EL (cell line): ENCODE results near the gene TMEM109.
"Not testable (repeated sequence)": the region's sequence is repeated elsewhere in the genome, so short reads cannot be mapped to it uniquely, and the experiment has no call there.

Experiments
- DNase-seq: peaks from one replicate; pipeline ENCODE4 v3.0.0-alpha.2; 2016

The TMEM109 gene

DNA sequence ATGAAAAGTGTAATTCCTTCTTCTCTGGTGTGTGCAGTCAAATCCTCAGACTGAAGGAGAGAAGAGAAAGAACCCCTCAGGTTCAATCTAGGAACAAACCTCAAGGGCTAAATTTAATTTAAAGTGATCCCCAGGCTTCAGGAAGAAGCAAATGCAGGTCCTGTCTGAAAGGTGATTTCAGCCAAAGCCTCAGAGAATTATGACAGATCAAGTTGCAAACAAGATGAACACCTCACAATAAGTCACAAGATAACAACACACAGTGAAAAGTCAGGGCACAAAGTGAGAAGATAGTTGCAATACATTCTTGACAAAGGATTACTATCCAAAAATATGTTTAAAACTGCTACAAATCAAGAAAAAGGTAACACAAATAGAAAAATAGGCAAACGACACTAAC is 34.9 kb upstream of the TMEM109 start:
- no peak for DNase-seq

DNA sequence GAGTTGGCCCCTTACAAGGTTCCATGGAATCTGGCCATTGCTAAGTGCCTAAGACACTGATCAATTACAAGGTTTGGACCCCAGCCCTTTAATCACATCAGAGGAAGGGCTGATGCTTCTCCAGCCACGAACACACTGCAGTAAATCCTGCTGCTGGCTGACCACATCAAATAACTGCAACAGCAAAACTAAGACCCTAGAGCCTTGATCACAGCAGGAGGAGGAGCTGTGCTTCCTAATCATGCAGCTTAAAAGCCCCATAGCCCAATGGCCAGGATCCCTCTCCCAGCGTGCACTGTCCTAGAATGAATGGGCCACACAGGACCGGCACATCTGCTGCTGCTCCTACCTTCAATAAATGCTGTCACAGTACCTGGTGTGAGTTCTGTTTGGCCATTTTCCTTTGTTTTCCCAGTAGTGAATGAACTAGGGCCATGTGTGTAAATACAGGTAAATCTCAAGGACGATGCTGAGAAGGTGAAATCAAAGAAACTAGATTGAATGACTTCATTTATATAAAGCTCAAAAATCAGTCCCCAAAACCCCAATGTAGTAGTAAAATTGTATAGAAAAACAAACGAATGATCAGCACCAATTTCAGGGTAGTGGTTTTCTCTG is 33.9 kb upstream of the TMEM109 start:
- DNase-seq, result no peak

DNA sequence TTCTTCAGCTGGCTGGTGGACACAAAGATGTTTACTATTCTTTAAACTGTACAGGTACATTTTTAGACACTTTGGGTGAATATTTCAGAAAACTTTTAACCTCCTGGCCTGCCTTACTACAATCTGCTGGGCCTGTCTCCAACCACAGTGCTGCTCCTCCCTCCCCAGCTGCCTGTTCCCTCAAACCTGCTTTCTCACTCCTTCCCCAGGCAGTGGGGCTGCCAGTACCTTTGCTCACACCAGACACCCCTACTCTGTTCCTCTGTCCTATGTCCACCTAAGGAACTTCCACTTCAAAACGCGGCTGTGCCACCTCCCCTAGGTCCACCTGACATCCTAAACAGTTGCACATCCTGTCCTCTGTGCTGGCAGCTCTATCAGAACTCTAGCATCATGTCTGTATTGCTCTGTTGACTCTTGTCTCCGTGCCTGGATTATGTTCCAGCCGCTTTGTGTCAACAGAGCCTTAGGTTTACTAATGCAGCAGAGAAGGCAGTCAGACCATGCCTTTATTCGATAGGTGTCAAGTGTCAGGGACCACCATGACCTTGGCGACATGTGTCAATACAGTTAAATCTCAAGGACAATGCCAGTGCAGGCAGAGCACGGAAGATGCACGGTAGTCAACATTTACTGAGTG is 33.2 kb upstream of the TMEM109 start:
- no peak for DNase-seq

DNA sequence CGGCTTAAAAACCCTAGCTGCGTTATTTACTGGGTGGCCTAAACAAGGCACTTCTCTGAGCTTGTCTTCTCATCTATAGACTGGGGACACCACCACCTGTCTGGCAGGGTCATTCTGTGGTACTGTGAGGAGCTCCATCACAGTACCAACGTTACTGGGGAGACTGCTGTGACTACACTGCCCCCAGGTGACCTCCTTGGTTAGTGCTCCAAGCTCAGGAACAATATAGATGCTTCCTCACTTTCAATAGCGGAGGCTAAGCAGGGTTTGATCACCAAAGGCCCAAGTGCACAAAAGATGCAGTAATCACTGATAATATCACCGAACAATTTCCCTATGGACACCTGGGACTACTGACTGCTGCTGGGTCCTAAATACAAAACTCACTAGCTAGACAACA is 26.4 kb upstream of the TMEM109 start:
- DNase-seq, result peak; percentile 53

DNA sequence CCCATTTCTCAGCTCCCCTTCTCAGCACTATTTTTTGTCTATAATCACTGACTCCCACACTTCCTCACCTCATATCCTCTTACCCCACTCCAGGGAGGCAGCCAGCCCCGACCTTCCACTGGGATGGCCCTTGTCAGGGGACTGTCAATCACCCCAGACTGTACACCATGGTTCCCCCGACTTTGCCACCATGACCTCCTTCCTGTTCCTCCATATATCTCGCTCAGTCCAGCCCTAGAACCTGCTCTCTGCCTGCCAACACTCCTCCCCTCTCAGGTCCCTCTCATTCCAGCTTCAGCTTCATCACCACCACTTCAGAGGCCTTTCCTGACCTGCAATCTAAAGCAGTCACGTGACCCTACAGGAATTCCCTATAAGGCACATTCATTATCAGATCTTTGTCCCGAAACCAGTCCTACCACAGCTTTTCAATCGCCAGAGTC is 24.1 kb upstream of the TMEM109 start:
- no peak for DNase-seq

DNA sequence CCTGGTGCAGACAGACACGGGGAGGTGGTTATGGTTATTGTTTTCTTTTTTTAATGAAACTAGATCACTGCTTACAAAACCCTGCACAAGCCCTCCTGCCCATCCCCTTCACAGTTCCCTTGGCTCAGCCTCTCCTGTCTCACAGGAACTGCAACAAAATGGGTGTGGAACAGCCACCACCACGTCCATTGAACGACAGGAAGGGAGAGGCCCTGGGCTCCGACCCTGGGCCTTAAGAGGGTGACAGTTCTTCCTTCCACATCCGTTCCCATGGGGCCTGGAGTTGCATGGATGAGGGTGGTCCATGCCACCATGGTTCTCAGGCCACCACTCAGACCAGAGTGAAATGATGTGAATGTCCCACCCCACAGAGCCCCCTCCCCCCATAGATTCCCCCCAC is 23.3 kb upstream of the TMEM109 start:
- DNase-seq, result no peak

DNA sequence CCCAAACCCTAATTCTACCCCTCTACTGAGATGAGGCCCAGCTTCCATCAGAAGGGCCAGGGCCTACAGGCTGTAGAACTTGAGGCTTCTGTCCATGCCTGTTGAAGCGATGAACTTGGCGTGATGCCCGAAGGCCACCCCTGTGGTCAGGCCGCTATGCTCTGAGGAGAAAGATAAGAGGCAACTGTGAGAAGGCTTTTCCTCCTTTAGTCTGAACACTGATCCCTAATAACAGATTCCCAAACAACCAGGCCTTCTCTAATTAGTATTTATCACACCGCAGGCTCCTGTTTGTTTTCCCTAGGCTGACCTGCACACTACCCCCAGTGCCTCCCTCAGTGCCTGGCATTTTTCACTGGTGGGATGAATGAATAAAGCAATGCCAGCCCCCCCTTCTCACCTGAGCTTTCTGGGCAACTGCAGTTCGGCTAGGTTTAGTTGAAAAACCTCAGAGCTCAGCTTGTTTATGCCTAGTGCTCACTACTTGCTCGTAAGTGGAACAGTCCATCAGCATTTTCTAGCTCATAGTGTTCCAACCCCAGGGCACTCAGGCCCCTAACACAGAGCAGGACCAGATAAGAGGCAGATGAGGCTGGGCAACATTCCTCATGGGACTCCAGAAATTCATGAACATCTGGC is 22.7 kb upstream of the TMEM109 start:
- DNase-seq, result no peak

DNA sequence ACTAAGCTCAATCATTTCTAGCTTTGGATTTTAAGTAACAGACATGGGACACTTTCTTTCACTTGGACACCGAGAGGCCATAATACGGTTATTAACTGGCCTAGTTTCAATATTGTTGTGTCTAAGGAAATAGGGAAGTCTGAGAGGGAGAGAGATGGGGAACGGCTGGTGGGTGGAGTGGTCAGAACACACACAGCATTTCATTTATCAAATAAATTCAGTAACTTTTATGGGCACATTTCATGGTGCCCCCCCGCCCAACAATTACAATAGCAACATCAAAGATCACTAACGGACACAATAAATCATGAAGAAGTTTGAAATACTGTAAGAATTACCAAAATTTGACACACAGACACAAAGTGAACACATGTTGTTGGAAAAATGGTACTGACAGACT is 18.3 kb upstream of the TMEM109 start:
- no peak for DNase-seq

DNA sequence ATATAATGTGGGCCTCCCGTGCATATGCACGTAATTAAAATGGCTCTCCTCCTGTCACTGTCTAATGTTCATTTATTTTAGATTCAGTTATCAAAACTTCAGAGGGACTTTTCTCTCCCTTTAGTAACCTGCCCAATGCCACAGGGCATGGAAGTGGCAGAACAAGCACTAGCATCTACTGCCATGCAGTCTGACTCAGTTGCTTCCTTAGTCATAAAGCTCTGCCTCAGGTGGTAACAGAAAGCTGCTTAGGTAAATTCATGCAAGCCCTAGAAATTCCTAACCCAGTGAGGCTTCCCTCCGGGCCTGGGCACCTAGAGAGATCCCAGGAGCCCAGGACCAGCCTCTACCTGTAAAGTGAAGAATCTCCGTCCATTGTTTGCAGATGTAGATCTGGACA is 16.5 kb upstream of the TMEM109 start:
- no peak for DNase-seq

DNA sequence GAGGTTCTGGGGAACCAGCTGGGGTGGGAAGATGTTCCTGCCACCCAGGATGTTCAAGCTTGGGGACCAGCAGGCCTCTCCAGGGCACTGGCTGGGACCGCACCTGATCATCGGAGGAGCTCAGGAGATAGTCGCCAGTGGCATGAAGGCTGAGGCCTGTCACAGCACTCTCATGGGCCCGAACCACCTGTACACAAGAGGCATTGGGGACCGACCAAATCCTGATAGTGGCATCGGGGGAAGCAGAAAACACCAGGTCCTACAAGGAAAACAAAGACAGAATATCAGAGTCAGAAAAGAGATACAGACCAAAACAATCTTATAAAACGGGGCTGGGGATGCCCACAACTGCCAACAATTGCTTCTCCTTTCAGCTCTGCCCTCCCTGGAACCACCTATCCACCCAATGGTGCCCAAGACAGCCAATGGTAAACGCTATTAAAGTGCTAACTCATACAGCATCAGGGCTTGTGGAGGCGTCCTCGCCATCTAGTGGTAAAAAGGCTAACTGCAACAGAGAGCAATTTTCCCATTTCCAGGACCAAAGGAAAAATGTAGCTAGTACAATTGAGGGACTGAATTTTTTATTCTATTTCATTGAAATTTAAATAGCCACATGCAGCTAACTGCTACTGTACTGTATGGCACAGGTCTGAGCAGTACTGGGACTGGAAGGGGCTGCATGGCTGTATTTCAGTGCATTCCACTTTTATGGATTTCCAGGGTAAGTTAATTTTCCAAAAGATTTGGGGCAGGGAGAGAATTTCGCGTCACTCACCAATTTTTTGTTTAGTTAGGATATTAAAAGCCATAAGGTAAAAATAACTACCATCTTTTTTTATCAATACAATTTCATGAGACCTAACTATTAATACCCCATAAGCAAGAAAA is 14.7 kb upstream of the TMEM109 start:
- peak; percentile 61 for DNase-seq

DNA sequence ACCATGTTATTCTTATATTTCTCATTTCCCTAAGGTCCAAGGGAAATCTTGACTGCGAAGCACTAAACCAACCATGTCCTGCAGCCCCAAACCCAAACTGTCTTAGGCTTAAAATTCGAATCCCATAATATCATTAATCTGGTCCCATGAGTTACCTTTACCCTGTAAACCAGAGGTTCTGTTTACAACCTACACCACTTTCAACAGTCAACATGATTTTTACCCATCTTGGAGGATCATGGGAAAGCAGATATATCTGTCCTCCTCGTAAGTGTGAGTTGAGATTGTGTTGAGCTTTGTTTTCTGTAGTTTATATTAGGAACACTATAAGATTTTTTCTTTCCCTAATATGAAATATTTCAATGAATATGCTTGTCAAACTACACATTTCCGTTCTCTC is 14.0 kb upstream of the TMEM109 start:
- no peak for DNase-seq

DNA sequence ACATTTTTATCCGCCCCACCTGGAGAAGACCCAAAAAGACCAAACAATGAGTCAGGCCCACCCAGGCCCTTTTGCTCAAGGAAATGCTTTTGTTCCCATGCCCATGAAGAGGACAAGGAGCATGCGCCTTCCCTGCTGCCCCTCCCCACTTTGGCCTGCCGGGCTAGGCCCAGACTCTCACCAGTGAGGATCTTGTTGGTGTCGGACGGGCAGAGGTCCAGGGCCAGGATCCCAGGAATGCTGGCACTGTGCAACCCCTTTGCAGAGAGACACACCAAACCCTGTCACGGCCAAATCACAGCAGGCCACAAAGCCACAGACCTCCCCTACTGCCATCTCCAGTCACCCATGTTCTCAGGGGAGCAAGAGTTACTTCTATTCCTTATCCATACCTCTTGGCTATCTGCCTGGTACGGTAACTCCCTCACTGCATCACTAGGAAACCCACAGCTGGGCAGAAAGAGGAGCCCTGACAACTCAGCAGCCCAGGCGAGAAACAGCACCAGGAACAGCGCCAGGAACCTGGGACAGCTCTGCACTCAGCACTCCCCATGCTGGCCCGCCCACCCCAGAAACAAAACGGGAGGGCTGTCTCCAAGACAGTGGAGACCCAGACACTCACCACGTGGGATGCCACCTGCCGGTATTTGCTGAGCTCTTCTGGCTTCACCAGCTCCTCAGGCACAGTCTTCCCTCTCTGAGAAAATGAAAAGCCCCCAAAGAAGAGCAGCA is 13.1 kb upstream of the TMEM109 start:
- DNase-seq, result no peak

DNA sequence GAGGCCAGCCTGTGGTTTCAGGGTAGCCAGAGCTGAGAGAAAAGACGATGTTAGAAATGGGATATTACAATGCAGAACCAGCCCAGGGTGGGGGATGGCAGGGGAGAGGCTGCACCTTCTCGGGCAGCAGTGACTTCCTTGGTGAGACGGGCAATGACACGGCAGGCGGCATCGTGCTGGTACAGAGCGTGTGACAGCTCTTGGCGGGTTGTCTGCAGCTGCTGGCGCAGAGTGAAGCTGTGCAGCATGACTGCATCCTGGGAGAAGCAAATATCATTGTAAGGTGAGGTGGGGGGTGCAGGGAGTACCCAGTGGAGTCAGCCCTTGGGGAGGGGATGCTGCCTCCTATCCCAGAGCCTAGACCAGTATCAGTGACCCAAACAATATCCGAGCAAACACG is 11.3 kb upstream of the TMEM109 start:
- DNase-seq, result no peak

DNA sequence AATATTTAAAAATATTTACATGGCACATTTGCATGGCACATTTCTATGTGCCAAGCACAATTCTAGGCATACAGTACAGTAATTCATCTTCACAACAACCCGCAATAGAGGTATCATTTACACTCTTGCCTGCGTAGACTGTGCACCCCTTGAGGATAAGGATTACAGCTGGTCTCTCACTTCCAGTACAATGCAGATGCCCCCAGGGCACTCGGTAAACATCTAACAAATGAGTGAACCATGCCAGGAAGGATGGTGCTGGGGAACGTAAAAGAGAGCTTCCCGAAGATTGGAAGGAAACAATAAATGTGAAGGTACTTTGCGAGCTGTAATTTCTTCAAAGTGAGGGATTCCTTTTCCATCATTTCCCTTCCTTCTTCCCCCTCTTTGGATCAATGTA is 8.9 kb upstream of the TMEM109 start:
- DNase-seq, result peak; percentile 44

DNA sequence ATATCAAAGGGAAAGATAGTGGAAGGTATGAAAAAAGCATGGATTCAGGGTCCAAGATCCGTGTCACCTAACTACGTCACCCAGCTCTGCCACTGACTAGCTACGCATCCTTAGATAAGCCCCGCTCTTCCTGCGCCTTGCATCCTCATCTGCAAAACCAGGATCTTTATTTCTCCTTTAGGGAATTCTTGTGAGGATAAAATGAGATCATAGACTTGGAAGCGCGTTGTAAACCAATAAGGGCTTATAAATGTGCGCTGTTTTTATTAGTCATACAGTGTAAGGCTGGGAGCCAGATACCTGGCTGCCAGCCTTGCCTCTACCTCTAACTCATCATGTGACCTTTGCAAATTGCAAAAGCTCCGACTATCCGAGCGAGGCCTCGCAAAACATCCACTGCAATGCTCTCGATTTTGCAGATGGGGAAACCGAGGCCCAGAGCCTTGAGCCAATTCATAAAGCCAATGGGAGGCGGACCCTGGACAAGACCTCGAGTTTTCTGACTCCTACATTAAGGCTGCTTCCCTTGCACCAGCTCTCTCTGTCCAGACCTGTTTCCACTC is 8.3 kb upstream of the TMEM109 start:
- DNase-seq, result peak; percentile 68

DNA sequence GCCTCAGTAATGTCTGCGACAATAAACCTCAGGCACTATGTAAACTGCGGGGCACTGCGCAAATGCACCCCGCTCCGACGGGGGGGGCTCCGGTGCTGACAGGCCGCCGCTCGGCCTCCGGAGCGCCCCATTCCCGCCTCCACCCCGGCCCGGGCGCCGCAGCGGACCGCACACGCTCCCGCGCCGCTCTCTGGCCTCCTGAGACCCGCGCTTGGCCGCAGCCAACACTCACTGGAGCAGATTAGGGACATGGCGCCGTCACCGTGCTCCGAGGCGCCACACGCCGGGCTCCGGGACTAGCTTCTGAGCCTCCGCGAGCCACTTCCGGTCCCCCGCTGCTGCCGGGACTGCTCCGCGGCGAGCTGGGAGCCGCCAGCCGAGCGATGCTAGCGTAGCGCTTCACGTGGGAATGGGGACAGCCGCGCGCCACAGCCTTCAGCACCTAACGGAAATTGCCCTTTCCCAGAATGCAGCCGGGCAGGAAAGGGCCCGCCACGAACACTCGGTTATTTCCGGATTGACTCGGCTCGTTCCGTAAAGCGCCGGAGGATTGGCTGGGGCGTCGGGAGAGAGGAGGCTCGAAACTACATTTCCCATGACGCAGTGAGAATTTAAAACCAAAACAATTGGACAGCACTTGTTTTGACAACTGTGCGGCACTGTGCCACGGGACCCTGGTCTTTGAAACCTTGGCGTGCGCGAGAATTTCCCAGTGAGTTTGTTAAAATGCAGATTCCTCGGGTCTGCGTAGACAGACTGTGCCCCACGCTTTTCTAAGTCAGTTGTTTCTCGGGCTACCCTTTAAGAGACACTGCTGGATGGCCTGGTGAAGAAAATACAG is 7.6 kb upstream of the TMEM109 start, which contains the start of gene PRPF19:
PRPF19 (minus strand) TSS at position 454 of the 841 bp plus-strand sequence; CDS start at position 251, 203 bp downstream.
- peak; percentile 97 for DNase-seq

DNA sequence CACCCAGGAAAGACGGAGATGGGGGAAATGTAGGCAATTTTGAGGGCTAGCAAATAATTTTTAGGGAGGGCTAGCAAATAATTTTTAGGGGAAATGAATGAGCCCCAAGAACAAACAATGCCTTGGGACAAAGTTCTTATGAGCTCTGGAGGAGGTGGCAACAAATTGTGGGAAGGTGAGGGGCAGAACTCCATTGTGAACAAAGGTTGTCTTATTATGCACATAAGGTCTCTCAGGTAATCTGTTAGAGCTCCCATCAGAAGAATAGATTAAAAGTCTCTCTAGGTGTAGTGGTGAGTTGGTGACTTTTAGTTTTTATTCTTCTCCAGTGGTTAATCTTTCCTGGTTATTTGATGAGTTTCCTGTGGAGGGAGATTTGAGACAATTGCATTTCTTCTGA is 5.2 kb upstream of the TMEM109 start:
- DNase-seq, result no peak

DNA sequence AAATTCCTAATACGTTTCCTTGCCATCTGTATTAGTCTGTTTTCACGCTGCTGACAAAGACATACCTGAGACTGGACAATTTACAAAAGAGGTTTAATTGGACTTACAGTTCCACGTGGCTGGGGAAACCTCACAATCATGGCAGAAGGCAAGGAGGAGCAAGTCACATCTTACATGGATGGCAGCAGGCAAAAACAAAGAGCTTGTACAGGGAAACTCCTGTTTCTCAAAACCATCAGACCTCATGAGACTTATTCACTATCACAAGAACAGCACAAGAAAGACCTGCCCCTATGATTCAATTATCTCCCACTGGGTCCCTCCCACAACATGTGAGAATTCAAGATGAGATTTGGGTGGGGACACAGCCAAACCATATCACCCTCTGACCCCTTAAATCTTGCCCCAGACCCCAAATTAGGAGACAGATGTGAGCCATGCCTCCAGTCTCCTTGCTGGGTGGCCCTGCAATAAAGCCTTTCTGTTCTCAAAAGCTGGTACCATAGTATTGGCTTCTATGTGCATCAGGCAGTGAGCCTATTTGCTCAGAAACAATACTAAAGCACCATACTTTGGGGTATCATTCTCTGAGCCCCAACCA is 4.2 kb upstream of the TMEM109 start:
- not testable (repeated sequence) for DNase-seq

DNA sequence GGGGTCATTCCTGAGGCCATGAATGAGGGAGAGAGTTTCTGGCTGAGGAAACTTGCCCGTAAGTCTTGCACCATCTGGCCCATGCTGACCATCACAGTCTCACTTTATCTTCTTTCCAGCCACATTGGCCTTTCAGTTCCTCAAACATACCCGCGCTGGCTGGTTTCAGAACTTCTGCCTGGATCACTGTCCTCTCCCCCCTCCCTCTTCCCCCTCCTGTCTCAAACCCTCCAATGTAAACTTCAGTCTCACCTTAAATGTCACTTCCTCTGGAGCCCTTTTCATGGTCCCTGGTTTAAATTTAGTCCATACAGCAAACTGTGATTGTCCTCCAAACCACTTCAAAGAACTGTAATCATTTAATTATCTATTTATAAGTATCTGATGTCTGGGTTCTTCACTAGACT is 3.7 kb upstream of the TMEM109 start:
- no peak for DNase-seq

DNA sequence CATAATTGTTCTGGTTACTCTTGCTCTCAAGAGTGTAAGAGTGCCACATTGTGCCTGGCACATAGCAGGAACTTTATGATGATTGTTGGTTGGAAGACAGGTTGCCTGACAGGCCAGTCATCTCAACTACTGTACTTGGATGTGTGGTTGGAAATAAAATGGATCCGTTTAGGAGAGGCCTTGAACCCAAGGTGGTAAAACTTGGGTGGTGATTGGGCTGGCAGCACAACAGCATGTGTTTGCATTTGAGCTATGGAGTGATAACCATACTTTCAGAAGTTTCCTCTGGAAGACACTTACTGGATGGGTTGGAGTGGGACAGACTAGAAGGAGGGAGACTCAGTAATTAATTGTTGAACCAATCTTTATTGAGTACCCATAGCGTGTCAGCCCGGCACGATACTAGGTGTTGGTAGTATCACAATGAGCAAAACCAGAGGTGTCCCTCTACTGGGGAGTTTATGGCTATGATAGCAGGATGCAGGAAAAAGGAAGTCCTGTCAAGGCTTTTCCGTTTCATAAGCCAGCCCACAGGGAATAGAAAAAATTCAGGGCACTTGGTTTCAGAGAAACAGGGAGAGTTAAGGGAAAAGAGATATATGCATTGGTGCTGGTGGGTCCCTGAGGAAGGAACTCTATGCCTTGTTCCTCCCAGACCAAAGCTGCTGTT is 3.1 kb upstream of the TMEM109 start:
- no peak for DNase-seq
